Liver (tissue), 9 donors: ENCODE data around the gene CLIC1. TPM values are rescaled to one million over a fixed set of nuclear protein-coding genes. Genes with fewer than 3 reads are reported as not detected.

Experiments used
- DNase-seq: peaks from one replicate; pipeline ENCODE4 v3.0.0-alpha.2; 2017; ENCODE audit warnings: low spot score
- H3K27ac ChIP-seq, 2 donors: one replicate each; pipeline ENCODE4 v1.7.0; 2013; ENCODE audit warnings: inconsistent platforms in 2 of 2, low read length in 2 of 2, control low read depth in 1 of 2, low read depth in 1 of 2, mild to moderate bottlenecking in 1 of 2
- H3K27me3 ChIP-seq, 4 donors: one replicate each; pipeline versions ENCODE4 v1.6.1 to v1.7.0; 2013; ENCODE audit warnings: low read length in 3 of 4, inconsistent platforms in 1 of 4, mild to moderate bottlenecking in 1 of 4, moderate library complexity in 1 of 4; ENCODE audit not compliant: control insufficient read depth in 4 of 4, insufficient read depth in 4 of 4
- H3K36me3 ChIP-seq, 4 donors: one replicate each; pipeline versions ENCODE4 v1.6.1 to v1.7.0; 2013; ENCODE audit warnings: low read length in 3 of 4, mild to moderate bottlenecking in 3 of 4, low read depth in 1 of 4, moderate library complexity in 1 of 4; ENCODE audit not compliant: control insufficient read depth in 4 of 4, insufficient read depth in 3 of 4
- H3K4me1 ChIP-seq, 4 donors: one replicate each; pipeline versions ENCODE4 v1.6.1 to v1.7.0; 2013; ENCODE audit warnings: low read length in 3 of 4, mild to moderate bottlenecking in 3 of 4, moderate library complexity in 1 of 4; ENCODE audit not compliant: control insufficient read depth in 4 of 4, insufficient read depth in 4 of 4
- H3K4me3 ChIP-seq, 3 donors: one replicate each; pipeline versions ENCODE4 v1.6.1 to v1.7.0; 2013; ENCODE audit warnings: low read length in 3 of 3, control low read depth in 1 of 3, low read depth in 1 of 3, mild to moderate bottlenecking in 1 of 3
- H3K9ac ChIP-seq, 2 donors: one replicate each; pipeline ENCODE4 v1.7.0; 2013; ENCODE audit warnings: low read length in 2 of 2, mild to moderate bottlenecking in 2 of 2, moderate library complexity in 2 of 2, control low read depth in 1 of 2, low read depth in 1 of 2
- H3K9me3 ChIP-seq, 4 donors: one replicate each; pipeline versions ENCODE4 v1.6.1 to v1.7.0; 2013; ENCODE audit warnings: low read length in 3 of 4; ENCODE audit not compliant: control insufficient read depth in 4 of 4
- CTCF ChIP-seq: fragments of 150-350 bp; IDR thresholded peaks from 2 replicates; pipeline ENCODE4 v1.5.1; 2017; ENCODE audit warnings: improper control_type of control experiment, low read depth, low read length; ENCODE audit not compliant: missing input control
- EGR1 ChIP-seq, 2 donors: IDR thresholded peaks; 2 replicates each; pipeline ENCODE4 v1.6.1; 2016 to 2018; ENCODE audit warnings: antibody characterized with exemption in 2 of 2, low read depth in 2 of 2
- FOXA1 ChIP-seq: IDR thresholded peaks from 2 replicates; pipeline ENCODE4 v1.6.1; 2016; ENCODE audit warnings: antibody characterized with exemption
- FOXA2 ChIP-seq: IDR thresholded peaks from 2 replicates; pipeline ENCODE4 v1.6.1; 2016; ENCODE audit warnings: antibody characterized with exemption
- HNF4A ChIP-seq, 2 donors: conservative IDR thresholded peaks; 2 replicates each; pipeline ENCODE4 v1.6.1; 2016; ENCODE audit warnings: antibody characterized with exemption in 2 of 2, mild to moderate bottlenecking in 2 of 2
- HNF4G ChIP-seq: IDR thresholded peaks from 2 replicates; pipeline ENCODE4 v1.6.1; 2016; ENCODE audit warnings: antibody characterized with exemption
- JUND ChIP-seq, 2 donors: IDR thresholded peaks; 2 replicates each; pipeline ENCODE4 v1.6.1; 2016; ENCODE audit warnings: antibody characterized with exemption in 2 of 2
- NR2F2 ChIP-seq: IDR thresholded peaks from 2 replicates; pipeline ENCODE4 v1.6.1; 2016; ENCODE audit warnings: antibody characterized with exemption
- RAD21 ChIP-seq, 2 donors: IDR thresholded peaks; 2 replicates each; pipeline ENCODE4 v1.6.1; 2016; ENCODE audit warnings: antibody characterized with exemption in 2 of 2, mild to moderate bottlenecking in 2 of 2
- RXRA ChIP-seq, 2 donors: IDR thresholded peaks; 2 replicates each; pipeline ENCODE4 v1.6.1; 2017 to 2018; ENCODE audit warnings: antibody characterized with exemption in 2 of 2, mild to moderate bottlenecking in 1 of 2
- SP1 ChIP-seq: IDR thresholded peaks from 2 replicates; pipeline ENCODE4 v1.6.1; 2018; ENCODE audit warnings: antibody characterized with exemption, mild to moderate bottlenecking
- TAF1 ChIP-seq: conservative IDR thresholded peaks from 2 replicates; pipeline ENCODE4 v1.6.1; 2016; ENCODE audit warnings: antibody characterized with exemption, mild to moderate bottlenecking
- YY1 ChIP-seq: IDR thresholded peaks from 2 replicates; pipeline ENCODE4 v1.6.1; 2016; ENCODE audit warnings: antibody characterized with exemption, mild to moderate bottlenecking
- ZBTB33 ChIP-seq: IDR thresholded peaks from 2 replicates; pipeline ENCODE4 v1.6.1; 2016; ENCODE audit warnings: antibody characterized with exemption
- WGBS: extraction: QIAGEN DNeasy Blood & Tissue Kit; methylation state at CpG from one replicate; pipeline ENCODE4 v1.1.7; 2013; 5-methylcytosine and 5-hydroxymethylcytosine counted together
- polyA plus RNA-seq, 2 donors: library from polyadenylated mRNA; stranded (reverse) in 1 of 2; unstranded in 1 of 2; fragments of 200-250 nt in 1 of 2; fragments of >200 nt in 1 of 2; fragmentation: Nextera tagmentation in 1 of 2; extraction: Ambion mirVana in 1 of 2; gene quantifications; one replicate each; pipeline versions ENCODE4 v1.2.1 to v1.2.3, GENCODE V29; 2013 to 2015
- total RNA-seq, 2 donors: library from RNA; depleted of rRNA; stranded (reverse); fragments of >200 nt; gene quantifications; one replicate each; pipeline ENCODE4 v1.2.3, GENCODE V29; 2014
- TF ChIP-seq, protein P1 (sequence below): IDR thresholded peaks from 2 replicates; pipeline ENCODE4 v1.6.1; 2016; ENCODE audit warnings: antibody characterized with exemption, mild to moderate bottlenecking
- TF ChIP-seq, protein P2 (sequence below): IDR thresholded peaks from 2 replicates; pipeline ENCODE4 v1.6.1; 2016; ENCODE audit warnings: antibody characterized with exemption
- TF ChIP-seq, protein P3 (sequence below): IDR thresholded peaks from 2 replicates; pipeline ENCODE4 v1.6.1; 2016; ENCODE audit warnings: antibody characterized with exemption
- donor health status: healthy.
- donor health status: healthy.
- donor health status: healthy.
- donor health status: healthy.
- donor health status: healthy.

CLIC1 gene
- total and polyA plus RNA-seq, 4 donors: 56.5 to 124 (median 64.5) TPM

DNA sequence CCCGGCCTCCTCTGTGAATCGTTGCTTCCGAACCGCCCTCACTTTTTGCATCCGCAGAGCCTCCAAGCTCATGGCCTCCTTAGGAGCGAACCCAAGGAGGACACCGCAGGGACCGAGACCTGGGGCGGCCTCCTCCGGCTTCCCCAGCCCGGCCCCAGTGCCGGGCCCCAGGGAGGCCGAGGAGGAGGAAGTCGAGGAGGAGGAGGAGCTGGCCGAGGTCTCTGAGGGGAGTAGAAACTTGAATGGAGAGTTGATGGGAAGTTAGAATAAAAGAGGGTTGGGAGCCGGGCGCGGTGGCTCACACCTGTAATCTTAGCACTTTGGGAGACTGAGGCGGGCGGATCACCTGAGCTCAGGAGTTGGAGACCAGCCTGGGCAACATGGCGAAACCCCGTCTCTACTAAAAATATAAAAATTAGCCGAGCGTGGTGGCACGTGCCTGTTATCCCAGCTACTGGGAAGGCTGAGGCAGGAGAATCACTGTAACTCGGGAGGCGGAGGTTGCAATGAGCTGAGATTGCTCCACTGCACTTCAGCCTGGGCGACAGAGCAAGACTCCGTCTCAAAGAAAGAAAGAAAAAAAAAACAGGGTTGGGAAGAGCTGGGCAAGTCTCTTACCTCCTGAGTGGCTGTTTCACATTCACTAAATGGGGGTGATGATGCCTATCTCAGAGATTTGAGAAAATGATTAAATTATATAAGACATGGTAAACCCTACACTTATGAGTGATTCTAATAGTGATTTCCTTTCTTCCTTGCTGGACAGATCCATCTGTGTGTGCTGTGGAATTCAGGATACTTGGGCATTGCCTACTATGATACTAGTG, 4.3 kb upstream of the CLIC1 start (continued):
- TF ChIP-seq, protein P1, sequence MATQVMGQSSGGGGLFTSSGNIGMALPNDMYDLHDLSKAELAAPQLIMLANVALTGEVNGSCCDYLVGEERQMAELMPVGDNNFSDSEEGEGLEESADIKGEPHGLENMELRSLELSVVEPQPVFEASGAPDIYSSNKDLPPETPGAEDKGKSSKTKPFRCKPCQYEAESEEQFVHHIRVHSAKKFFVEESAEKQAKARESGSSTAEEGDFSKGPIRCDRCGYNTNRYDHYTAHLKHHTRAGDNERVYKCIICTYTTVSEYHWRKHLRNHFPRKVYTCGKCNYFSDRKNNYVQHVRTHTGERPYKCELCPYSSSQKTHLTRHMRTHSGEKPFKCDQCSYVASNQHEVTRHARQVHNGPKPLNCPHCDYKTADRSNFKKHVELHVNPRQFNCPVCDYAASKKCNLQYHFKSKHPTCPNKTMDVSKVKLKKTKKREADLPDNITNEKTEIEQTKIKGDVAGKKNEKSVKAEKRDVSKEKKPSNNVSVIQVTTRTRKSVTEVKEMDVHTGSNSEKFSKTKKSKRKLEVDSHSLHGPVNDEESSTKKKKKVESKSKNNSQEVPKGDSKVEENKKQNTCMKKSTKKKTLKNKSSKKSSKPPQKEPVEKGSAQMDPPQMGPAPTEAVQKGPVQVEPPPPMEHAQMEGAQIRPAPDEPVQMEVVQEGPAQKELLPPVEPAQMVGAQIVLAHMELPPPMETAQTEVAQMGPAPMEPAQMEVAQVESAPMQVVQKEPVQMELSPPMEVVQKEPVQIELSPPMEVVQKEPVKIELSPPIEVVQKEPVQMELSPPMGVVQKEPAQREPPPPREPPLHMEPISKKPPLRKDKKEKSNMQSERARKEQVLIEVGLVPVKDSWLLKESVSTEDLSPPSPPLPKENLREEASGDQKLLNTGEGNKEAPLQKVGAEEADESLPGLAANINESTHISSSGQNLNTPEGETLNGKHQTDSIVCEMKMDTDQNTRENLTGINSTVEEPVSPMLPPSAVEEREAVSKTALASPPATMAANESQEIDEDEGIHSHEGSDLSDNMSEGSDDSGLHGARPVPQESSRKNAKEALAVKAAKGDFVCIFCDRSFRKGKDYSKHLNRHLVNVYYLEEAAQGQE: no peak
- TF ChIP-seq HNF4G: no peak

- no peaks in the 10 kb centered on the region for H3K9me3 ChIP-seq
- H3K27me3 ChIP-seq: no peaks in the 10 kb centered on the region
- peak within 1 kb of the TSS; percentile 72 to 85 for H3K27ac ChIP-seq
- peak; percentile 99 for DNase-seq
- peak within 1 kb of the TSS; percentile 68 to 84 (median 69) for H3K4me3 ChIP-seq
- under 1% methylated on average over 58 of the region's 58 CpGs for WGBS
- peak within 1 kb of the TSS; percentile 67 to 70 for H3K9ac ChIP-seq
- peak in 1 of 2 donors; percentile 32 for TF ChIP-seq JUND (IDR thresholded peaks at IDR 0.05)
- TF ChIP-seq FOXA2: no peak
- peak in 1 of 2 donors; percentile 32 for TF ChIP-seq RAD21 (IDR thresholded peaks at IDR 0.05)
- TF ChIP-seq FOXA1: no peak
- TF ChIP-seq, protein P2, sequence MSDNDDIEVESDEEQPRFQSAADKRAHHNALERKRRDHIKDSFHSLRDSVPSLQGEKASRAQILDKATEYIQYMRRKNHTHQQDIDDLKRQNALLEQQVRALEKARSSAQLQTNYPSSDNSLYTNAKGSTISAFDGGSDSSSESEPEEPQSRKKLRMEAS: peak; percentile 4
- TF ChIP-seq EGR1 (IDR thresholded peaks at IDR 0.05; ENCODE audit: low read depth in 2 of 2): peak in 1 of 2 donors; percentile 38
- TF ChIP-seq RXRA (IDR thresholded peaks at IDR 0.05): peak; percentile 35 to 39
- no peak for TF ChIP-seq CTCF
- TF ChIP-seq ZBTB33: peak; percentile 89
- TF ChIP-seq YY1: no peak
- TF ChIP-seq TAF1: no peak
- peak; percentile 93 for TF ChIP-seq SP1
- TF ChIP-seq HNF4A (conservative IDR thresholded peaks at IDR 0.05): peak; percentile 97 to 98
- TF ChIP-seq, protein P1: peak; percentile 46
- TF ChIP-seq HNF4G: peak; percentile 92
- TF ChIP-seq, protein P3, sequence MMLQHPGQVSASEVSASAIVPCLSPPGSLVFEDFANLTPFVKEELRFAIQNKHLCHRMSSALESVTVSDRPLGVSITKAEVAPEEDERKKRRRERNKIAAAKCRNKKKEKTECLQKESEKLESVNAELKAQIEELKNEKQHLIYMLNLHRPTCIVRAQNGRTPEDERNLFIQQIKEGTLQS: no peak
- TF ChIP-seq NR2F2: no peak
- H3K4me1 ChIP-seq: peaks cover 21 to 51% (median 42%) of the 10 kb centered on the region in 4 donors
- no peaks in the 10 kb centered on the region for H3K36me3 ChIP-seq
Observed at GRCh38 chr6:31739639-31740396, 3.5 kb upstream of the CLIC1 start, which contains the start of gene MSH5. Gene MSH5 (plus strand): TSS chr6:31740005. CDS start chr6:31740467, 462 bp downstream.
